Suppressor macrophage treated with lipopolysaccharide for 4 hours (primary cell): Measurements from ENCODE around the gene DENND2C.

ENCODE experiments used
- DNase-seq: peaks from one replicate; pipeline ENCODE4 v3.0.0-alpha.2; 2020

The DENND2C gene

GRCh38 chr1:114671939-114672275 is 2.1 kb upstream of the DENND2C start:
- no peak for DNase-seq

GRCh38 chr1:114671011-114671938 is 1.4 kb upstream of the DENND2C start:
- DNase-seq = peak; percentile 2

GRCh38 chr1:114670083-114671010 is 498 bp upstream of the DENND2C start:
- peak; percentile 94 for DNase-seq

- peak; percentile 7 for DNase-seq
Observed at GRCh38 chr1:114668784-114669561, 876 bp downstream of the DENND2C start.

GRCh38 chr1:114668373-114668772 is 1.5 kb downstream of the DENND2C start:
- DNase-seq = no peak

GRCh38 chr1:114666954-114667353 is 2.9 kb downstream of the DENND2C start:
- DNase-seq = no peak

GRCh38 chr1:114660238-114660637 is 9.6 kb downstream of the DENND2C start:
- no peak for DNase-seq

GRCh38 chr1:114651893-114652292 is 18.0 kb downstream of the DENND2C start:
- no peak for DNase-seq

- DNase-seq = no peak
Observed at GRCh38 chr1:114648503-114648902, 21.3 kb downstream of the DENND2C start.

- DNase-seq = no peak
Observed at GRCh38 chr1:114641377-114641776, 28.5 kb downstream of the DENND2C start.

- DNase-seq = no peak
Observed at GRCh38 chr1:114638910-114639309, 30.9 kb downstream of the DENND2C start.

GRCh38 chr1:114632427-114632826 is 37.4 kb downstream of the DENND2C start:
- DNase-seq = no peak

- no peak for DNase-seq
Observed at GRCh38 chr1:114627107-114627506, 42.7 kb downstream of the DENND2C start.

- no peak for DNase-seq
Observed at GRCh38 chr1:114623364-114623763, 46.5 kb downstream of the DENND2C start.

GRCh38 chr1:114620419-114620818 is 49.4 kb downstream of the DENND2C start:
- no peak for DNase-seq

- no peak for DNase-seq
Observed at GRCh38 chr1:114618606-114619005, 51.2 kb downstream of the DENND2C start.

GRCh38 chr1:114610546-114611245 is 59.2 kb downstream of the DENND2C start:
- DNase-seq = no peak

- DNase-seq = no peak
Observed at GRCh38 chr1:114609826-114610225, 60.0 kb downstream of the DENND2C start.

GRCh38 chr1:114609026-114609425 is 60.8 kb downstream of the DENND2C start:
- DNase-seq = no peak

- no peak for DNase-seq
Observed at GRCh38 chr1:114607223-114607622, 62.6 kb downstream of the DENND2C start.

- no peak for DNase-seq
Observed at GRCh38 chr1:114597949-114598348, 71.9 kb downstream of the DENND2C start.

GRCh38 chr1:114595602-114596001 is 74.2 kb downstream of the DENND2C start:
- no peak for DNase-seq
